Measurements from ENCODE around the gene TSPAN10.

DNA sequence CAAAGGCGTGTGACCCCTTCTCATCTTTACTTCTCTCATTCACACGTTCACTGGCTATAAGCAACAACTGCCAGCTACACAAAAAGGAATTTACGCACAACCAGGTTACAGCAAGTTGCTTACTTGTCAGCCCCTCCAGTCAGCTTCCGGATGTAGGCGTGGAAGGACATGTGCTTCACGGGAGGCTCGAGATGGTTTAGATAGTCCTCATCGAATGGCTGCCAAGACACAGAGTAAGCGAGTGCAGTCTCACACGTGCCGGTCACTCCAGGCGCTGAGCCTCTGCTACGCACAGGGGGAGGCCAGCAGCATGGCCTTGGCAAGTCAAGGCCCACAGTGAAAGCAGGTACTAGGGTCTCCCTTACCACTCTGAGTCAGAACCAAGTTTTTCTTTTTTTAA is 28.4 kb upstream of the TSPAN10 start:
- TF ChIP-seq SIN3A (IDR thresholded peaks at IDR 0.05; ENCODE audit: borderline replicate concordance, insufficient read depth, low read length) = no peak
- no peak for TF ChIP-seq TAF1 (IDR thresholded peaks at IDR 0.05; ENCODE audit: borderline replicate concordance, insufficient read depth, low read length)
- no peak for TF ChIP-seq POLR2AphosphoS5 (IDR thresholded peaks at IDR 0.05; ENCODE audit: low read depth, low read length)
- TF ChIP-seq, protein P1, sequence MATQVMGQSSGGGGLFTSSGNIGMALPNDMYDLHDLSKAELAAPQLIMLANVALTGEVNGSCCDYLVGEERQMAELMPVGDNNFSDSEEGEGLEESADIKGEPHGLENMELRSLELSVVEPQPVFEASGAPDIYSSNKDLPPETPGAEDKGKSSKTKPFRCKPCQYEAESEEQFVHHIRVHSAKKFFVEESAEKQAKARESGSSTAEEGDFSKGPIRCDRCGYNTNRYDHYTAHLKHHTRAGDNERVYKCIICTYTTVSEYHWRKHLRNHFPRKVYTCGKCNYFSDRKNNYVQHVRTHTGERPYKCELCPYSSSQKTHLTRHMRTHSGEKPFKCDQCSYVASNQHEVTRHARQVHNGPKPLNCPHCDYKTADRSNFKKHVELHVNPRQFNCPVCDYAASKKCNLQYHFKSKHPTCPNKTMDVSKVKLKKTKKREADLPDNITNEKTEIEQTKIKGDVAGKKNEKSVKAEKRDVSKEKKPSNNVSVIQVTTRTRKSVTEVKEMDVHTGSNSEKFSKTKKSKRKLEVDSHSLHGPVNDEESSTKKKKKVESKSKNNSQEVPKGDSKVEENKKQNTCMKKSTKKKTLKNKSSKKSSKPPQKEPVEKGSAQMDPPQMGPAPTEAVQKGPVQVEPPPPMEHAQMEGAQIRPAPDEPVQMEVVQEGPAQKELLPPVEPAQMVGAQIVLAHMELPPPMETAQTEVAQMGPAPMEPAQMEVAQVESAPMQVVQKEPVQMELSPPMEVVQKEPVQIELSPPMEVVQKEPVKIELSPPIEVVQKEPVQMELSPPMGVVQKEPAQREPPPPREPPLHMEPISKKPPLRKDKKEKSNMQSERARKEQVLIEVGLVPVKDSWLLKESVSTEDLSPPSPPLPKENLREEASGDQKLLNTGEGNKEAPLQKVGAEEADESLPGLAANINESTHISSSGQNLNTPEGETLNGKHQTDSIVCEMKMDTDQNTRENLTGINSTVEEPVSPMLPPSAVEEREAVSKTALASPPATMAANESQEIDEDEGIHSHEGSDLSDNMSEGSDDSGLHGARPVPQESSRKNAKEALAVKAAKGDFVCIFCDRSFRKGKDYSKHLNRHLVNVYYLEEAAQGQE (IDR thresholded peaks at IDR 0.05; ENCODE audit: insufficient read depth in 1 of 2, low read depth in 2 of 2, low read length in 2 of 2) = no peak
- peak; percentile 59 for TF ChIP-seq FOXP2 (optimal IDR thresholded peaks at IDR 0.05; ENCODE audit: borderline replicate concordance, extremely low read depth, extremely low read length, insufficient read depth)

All from PFSK-1 (cell line).